ENCODE results near the gene OR10S1. TPM values are rescaled to one million over a fixed set of nuclear protein-coding genes. Genes with fewer than 3 reads are reported as not detected.

OR10S1 gene
- total RNA-seq, 1 donor = not detected

Other genes with a start within 250 kb of the OR10S1 start
- 9.3 TPM for gene ZNF202, start 236.1 kb downstream of the OR10S1 start, total RNA-seq
- gene OR6X1, start 223.3 kb downstream of the OR10S1 start, total RNA-seq = not detected
- gene OR6M1, start 171.4 kb downstream of the OR10S1 start, total RNA-seq = not detected
- not detected for gene TMEM225, start 92.1 kb downstream of the OR10S1 start, total RNA-seq
- gene OR8D4, start 75.6 kb downstream of the OR10S1 start, total RNA-seq = not detected
- gene OR4D5, start 38.2 kb downstream of the OR10S1 start, total RNA-seq = not detected
- gene OR6T1, start 33.9 kb downstream of the OR10S1 start, total RNA-seq = not detected
- gene OR10G6, start 17.4 kb upstream of the OR10S1 start, total RNA-seq = not detected
- gene OR10G4, start 35.2 kb upstream of the OR10S1 start, total RNA-seq = not detected
- not detected for gene OR10G9, start 45.2 kb upstream of the OR10S1 start, total RNA-seq
- gene OR10G8, start 49.0 kb upstream of the OR10S1 start, total RNA-seq = not detected
- gene OR10G7, start 63.5 kb upstream of the OR10S1 start, total RNA-seq = not detected
- 6.6 TPM for gene VWA5A, start 137.7 kb upstream of the OR10S1 start, total RNA-seq
- not detected for gene OR10D3, start 205.6 kb upstream of the OR10S1 start, total RNA-seq

All from mononuclear cell (primary cell).